ENCODE data around the gene ZBTB7C. TPM values are rescaled to one million over a fixed set of nuclear protein-coding genes. Genes with fewer than 3 reads are reported as not detected.

Gene ZBTB7C
- total and polyA plus RNA-seq, 4 donors = 0.19 to 1.1 (median 0.45) TPM

DNA sequence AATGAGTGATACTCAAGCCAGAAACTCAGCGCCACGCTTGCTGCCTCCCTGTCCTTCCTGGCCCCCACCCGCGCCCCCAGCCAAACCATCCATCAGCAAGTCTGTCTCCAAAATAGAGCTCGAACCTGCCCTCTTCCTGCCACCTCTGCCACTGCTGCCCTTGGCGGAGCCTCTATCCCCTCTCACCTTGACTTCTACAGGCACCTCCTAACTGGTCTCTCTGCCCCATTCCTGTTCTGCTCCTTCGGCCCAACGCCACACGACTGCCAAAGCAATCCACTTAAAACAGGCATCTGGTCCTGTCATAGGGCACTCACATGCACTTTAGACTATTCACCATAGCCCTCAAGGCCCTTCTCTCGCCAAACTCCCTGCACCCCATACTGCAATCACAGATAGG lies 268.5 kb downstream of the ZBTB7C start:
- Histone ChIP-seq H3K9ac (ENCODE audit: low read depth in 1 of 2, low read length in 2 of 2) (no peak overlapping the region), H3K4me3 (ENCODE audit: low read depth in 1 of 3, low read length in 3 of 3) (no peak overlapping the region), H3K4me1 (ENCODE audit: control insufficient read depth in 4 of 4, insufficient read depth in 4 of 4, low read length in 3 of 4) (peaks cover 0 to 21% (median 9%) of the 10 kb centered on the region in 4 donors), H3K36me3 (ENCODE audit: control insufficient read depth in 4 of 4, insufficient read depth in 3 of 4, low read depth in 1 of 4, low read length in 3 of 4) (no peaks in the 10 kb centered on the region), H3K9me3 (ENCODE audit: control insufficient read depth in 4 of 4, low read length in 3 of 4) (no peaks in the 10 kb centered on the region), H3K27ac (ENCODE audit: low read depth in 1 of 2, low read length in 2 of 2) (no peak overlapping the region), H3K27me3 (ENCODE audit: control insufficient read depth in 4 of 4, insufficient read depth in 4 of 4, low read length in 3 of 4) (no peaks in the 10 kb centered on the region)
- no peak for DNase-seq (ENCODE audit: low spot score)
- 95% methylated on average over 10 of the region's 10 CpGs for WGBS
- TF ChIP-seq NR2F2 (IDR thresholded peaks at IDR 0.05) (no peak), TAF1 (conservative IDR thresholded peaks at IDR 0.05) (no peak), FOXA1 (IDR thresholded peaks at IDR 0.05) (no peak), MAX (IDR thresholded peaks at IDR 0.05) (no peak)
- TF ChIP-seq, protein P1, sequence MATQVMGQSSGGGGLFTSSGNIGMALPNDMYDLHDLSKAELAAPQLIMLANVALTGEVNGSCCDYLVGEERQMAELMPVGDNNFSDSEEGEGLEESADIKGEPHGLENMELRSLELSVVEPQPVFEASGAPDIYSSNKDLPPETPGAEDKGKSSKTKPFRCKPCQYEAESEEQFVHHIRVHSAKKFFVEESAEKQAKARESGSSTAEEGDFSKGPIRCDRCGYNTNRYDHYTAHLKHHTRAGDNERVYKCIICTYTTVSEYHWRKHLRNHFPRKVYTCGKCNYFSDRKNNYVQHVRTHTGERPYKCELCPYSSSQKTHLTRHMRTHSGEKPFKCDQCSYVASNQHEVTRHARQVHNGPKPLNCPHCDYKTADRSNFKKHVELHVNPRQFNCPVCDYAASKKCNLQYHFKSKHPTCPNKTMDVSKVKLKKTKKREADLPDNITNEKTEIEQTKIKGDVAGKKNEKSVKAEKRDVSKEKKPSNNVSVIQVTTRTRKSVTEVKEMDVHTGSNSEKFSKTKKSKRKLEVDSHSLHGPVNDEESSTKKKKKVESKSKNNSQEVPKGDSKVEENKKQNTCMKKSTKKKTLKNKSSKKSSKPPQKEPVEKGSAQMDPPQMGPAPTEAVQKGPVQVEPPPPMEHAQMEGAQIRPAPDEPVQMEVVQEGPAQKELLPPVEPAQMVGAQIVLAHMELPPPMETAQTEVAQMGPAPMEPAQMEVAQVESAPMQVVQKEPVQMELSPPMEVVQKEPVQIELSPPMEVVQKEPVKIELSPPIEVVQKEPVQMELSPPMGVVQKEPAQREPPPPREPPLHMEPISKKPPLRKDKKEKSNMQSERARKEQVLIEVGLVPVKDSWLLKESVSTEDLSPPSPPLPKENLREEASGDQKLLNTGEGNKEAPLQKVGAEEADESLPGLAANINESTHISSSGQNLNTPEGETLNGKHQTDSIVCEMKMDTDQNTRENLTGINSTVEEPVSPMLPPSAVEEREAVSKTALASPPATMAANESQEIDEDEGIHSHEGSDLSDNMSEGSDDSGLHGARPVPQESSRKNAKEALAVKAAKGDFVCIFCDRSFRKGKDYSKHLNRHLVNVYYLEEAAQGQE (IDR thresholded peaks at IDR 0.05) = no peak
- TF ChIP-seq, protein P2, sequence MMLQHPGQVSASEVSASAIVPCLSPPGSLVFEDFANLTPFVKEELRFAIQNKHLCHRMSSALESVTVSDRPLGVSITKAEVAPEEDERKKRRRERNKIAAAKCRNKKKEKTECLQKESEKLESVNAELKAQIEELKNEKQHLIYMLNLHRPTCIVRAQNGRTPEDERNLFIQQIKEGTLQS (IDR thresholded peaks at IDR 0.05) = no peak

GRCh38 chr18:48139431-48140347 lies 269.5 kb downstream of the ZBTB7C start:
- H3K9ac ChIP-seq (ENCODE audit: low read depth in 1 of 2, low read length in 2 of 2) = no peak overlapping the region
- H3K4me1 ChIP-seq (ENCODE audit: control insufficient read depth in 4 of 4, insufficient read depth in 4 of 4, low read length in 3 of 4) = peaks cover 0 to 21% (median 10%) of the 10 kb centered on the region in 4 donors
- no peak overlapping the region for H3K27ac ChIP-seq (ENCODE audit: low read depth in 1 of 2, low read length in 2 of 2)

More at GRCh38 chr18:48139431-48140347, 269.5 kb downstream of the ZBTB7C start:
- no peak for DNase-seq (ENCODE audit: low spot score)
- Histone ChIP-seq H3K36me3 (ENCODE audit: control insufficient read depth in 4 of 4, insufficient read depth in 3 of 4, low read depth in 1 of 4, low read length in 3 of 4) (no peaks in the 10 kb centered on the region), H3K27me3 (ENCODE audit: control insufficient read depth in 4 of 4, insufficient read depth in 4 of 4, low read length in 3 of 4) (no peaks in the 10 kb centered on the region), H3K9me3 (ENCODE audit: control insufficient read depth in 4 of 4, low read length in 3 of 4) (no peaks in the 10 kb centered on the region), H3K4me3 (ENCODE audit: low read depth in 1 of 3, low read length in 3 of 3) (no peak overlapping the region)
- TF ChIP-seq, protein P3, sequence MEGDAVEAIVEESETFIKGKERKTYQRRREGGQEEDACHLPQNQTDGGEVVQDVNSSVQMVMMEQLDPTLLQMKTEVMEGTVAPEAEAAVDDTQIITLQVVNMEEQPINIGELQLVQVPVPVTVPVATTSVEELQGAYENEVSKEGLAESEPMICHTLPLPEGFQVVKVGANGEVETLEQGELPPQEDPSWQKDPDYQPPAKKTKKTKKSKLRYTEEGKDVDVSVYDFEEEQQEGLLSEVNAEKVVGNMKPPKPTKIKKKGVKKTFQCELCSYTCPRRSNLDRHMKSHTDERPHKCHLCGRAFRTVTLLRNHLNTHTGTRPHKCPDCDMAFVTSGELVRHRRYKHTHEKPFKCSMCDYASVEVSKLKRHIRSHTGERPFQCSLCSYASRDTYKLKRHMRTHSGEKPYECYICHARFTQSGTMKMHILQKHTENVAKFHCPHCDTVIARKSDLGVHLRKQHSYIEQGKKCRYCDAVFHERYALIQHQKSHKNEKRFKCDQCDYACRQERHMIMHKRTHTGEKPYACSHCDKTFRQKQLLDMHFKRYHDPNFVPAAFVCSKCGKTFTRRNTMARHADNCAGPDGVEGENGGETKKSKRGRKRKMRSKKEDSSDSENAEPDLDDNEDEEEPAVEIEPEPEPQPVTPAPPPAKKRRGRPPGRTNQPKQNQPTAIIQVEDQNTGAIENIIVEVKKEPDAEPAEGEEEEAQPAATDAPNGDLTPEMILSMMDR (IDR thresholded peaks at IDR 0.05; ENCODE audit: low read depth, low read length, missing input control) = no peak
- TF ChIP-seq JUND (IDR thresholded peaks at IDR 0.05) (no peak), RXRA (IDR thresholded peaks at IDR 0.05) (no peak), GABPA (IDR thresholded peaks at IDR 0.05 in 1 of 2, conservative IDR thresholded peaks at IDR 0.05 in 1 of 2) (no peak), TAF1 (conservative IDR thresholded peaks at IDR 0.05) (no peak), HNF4G (IDR thresholded peaks at IDR 0.05) (no peak), SP1 (IDR thresholded peaks at IDR 0.05) (peak; percentile 15)
- TF ChIP-seq, protein P1 (IDR thresholded peaks at IDR 0.05) = peak; percentile 74
- WGBS = 71% methylated on average over 14 of the region's 14 CpGs

All from liver (tissue), 9 donors.